Esophagus mucosa (tissue), 1 donor: ENCODE data around the gene ADNP2. TPM values are rescaled to one million over a fixed set of nuclear protein-coding genes. Genes with fewer than 3 reads are reported as not detected.
"Not testable (repeated sequence)": the region's sequence is repeated elsewhere in the genome, so short reads cannot be mapped to it uniquely, and the experiment has no call there.

ENCODE experiments used
- ATAC-seq: fragments of 200-7000 bp; cut with Tn5 transposase; one replicate; pipeline ENCODE4 v1.9.1; 2020
- total RNA-seq: library from RNA; stranded (reverse); gene quantifications from one replicate; pipeline ENCODE4 v1.2.4, GENCODE V29; 2023
- donor health status: DM: yes; HTN: yes; CAD: no.

The ADNP2 gene
- total RNA-seq, 1 donor from 2014 or later: 13.3 TPM

- peak; percentile 78 for ATAC-seq
These were observed 38.6 kb downstream of the ADNP2 start for GRCh38 chr18:80147418-80148325.

GRCh38 chr18:80148326-80149199, 39.5 kb downstream of the ADNP2 start:
- ATAC-seq: peak; percentile 14

- no peak for ATAC-seq
These were observed 40.6 kb downstream of the ADNP2 start for GRCh38 chr18:80149667-80150066.

- ATAC-seq: peak; percentile 42
These were observed 45.2 kb downstream of the ADNP2 start for GRCh38 chr18:80154293-80154692.

GRCh38 chr18:80157708-80158343, 48.8 kb downstream of the ADNP2 start:
- ATAC-seq: peak; percentile 80

GRCh38 chr18:80158365-80158764, 49.3 kb downstream of the ADNP2 start:
- ATAC-seq: no peak

GRCh38 chr18:80159713-80160636, 50.9 kb downstream of the ADNP2 start:
- peak; percentile 5 for ATAC-seq

GRCh38 chr18:80161781-80162417, 52.8 kb downstream of the ADNP2 start:
- no peak for ATAC-seq

- ATAC-seq: no peak
These were observed 54.1 kb downstream of the ADNP2 start for GRCh38 chr18:80163183-80163582.

- not testable (repeated sequence) for ATAC-seq
These were observed 55.8 kb downstream of the ADNP2 start for GRCh38 chr18:80164727-80165355.

- no peak for ATAC-seq
These were observed 57.2 kb downstream of the ADNP2 start for GRCh38 chr18:80166240-80166639.

GRCh38 chr18:80166725-80167124, 57.7 kb downstream of the ADNP2 start:
- ATAC-seq: no peak

GRCh38 chr18:80167331-80167730, 58.3 kb downstream of the ADNP2 start:
- ATAC-seq: no peak

- no peak for ATAC-seq
These were observed 58.9 kb downstream of the ADNP2 start for GRCh38 chr18:80167931-80168330.

GRCh38 chr18:80168346-80168745, 59.3 kb downstream of the ADNP2 start:
- no peak for ATAC-seq

- no peak for ATAC-seq
These were observed 59.9 kb downstream of the ADNP2 start for GRCh38 chr18:80168982-80169381.

- ATAC-seq: no peak
These were observed 60.5 kb downstream of the ADNP2 start for GRCh38 chr18:80169607-80170006.

GRCh38 chr18:80170395-80171053, 61.5 kb downstream of the ADNP2 start:
- no peak for ATAC-seq

GRCh38 chr18:80171054-80171872, 62.2 kb downstream of the ADNP2 start:
- ATAC-seq: peak; percentile 54
